IPS-NIHi7 (cell line): ENCODE measurements around the gene DCDC2C.

Experiments used
- DNase-seq: peaks from one replicate; pipeline ENCODE4 v3.0.0; 2012; ENCODE audit warnings: mixed read lengths; ENCODE audit errors: extremely low spot score

DCDC2C gene

GRCh38 chr2:3672861-3673678, 30.3 kb upstream of the DCDC2C start:
- DNase-seq, result no peak

DNA sequence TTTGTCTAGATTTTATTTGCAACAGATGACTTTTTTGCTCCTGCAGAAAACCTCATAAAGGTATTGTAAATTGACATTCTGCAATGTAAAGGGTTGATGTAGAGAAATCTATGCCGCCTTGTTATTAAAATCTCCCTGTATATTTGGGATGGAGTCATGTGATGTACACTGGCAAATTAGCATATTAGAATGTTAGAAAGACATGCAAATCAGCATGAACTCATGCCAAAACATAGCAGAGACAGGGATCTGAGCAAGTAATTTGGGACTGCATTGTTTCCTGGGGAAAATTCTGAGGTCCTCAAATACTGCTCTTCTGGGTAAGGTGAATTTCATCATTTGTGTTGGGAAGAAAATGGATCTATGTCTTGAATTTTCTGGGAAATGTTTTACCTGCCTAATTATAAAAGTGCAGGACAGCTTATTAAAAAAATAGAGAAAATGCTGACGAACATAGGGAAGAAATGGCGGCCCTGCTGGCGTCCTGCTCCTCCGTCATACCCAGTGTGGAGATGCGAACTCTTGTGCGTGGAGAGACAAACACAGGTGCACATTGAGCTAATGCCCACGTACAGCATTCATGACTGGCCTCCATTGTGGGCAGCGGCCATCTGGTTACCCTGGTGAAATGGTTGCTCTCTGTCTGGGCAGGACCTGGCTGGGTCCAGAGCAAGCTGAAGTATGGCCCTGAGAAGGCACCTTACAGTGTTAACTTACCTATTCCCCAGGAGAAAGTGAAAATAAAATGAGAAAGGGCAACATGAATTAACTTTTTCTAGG, 29.1 kb upstream of the DCDC2C start:
- no peak for DNase-seq

DNA sequence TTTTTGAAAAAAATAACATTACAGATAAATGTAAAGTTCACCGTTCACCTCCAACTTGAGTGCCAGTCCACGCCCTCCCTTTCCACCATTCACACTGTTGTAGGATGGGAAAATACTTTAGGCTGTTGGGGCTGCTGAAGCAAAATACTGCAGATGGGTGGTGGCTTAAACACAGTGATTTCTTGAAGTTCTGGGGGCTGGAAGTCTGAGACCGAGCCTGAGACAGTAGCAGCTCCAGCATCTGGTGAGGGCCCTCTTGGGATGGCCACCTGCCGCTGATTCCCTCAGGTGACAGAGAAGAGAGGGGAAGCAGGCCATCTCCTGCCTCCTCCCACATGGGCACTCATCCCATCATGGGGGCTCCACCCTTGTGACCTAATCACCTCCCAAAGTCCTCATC, 27.7 kb upstream of the DCDC2C start:
- no peak for DNase-seq

GRCh38 chr2:3677436-3677835, 25.9 kb upstream of the DCDC2C start:
- no peak for DNase-seq

DNA sequence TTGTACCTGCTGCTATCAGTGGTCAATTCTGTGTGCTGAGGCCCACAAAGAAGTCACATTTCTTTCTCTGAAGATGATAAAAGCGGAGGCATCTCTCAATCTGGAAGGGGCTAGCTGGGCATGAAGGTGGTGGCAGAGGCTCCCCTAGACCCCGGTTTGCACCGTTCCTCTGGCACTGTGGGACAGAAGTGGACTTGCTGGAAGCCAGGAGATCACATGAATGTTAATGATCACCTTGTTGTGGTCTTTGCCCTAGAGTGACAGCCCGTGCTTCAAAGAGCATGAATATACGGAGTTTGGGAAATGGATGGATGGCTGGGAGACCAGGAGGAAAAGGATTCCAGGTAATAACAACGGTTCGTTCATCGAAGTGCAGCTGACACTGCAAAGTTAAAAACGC, 25.2 kb upstream of the DCDC2C start:
- no peak for DNase-seq

GRCh38 chr2:3679180-3679579, 24.2 kb upstream of the DCDC2C start:
- no peak for DNase-seq

DNA sequence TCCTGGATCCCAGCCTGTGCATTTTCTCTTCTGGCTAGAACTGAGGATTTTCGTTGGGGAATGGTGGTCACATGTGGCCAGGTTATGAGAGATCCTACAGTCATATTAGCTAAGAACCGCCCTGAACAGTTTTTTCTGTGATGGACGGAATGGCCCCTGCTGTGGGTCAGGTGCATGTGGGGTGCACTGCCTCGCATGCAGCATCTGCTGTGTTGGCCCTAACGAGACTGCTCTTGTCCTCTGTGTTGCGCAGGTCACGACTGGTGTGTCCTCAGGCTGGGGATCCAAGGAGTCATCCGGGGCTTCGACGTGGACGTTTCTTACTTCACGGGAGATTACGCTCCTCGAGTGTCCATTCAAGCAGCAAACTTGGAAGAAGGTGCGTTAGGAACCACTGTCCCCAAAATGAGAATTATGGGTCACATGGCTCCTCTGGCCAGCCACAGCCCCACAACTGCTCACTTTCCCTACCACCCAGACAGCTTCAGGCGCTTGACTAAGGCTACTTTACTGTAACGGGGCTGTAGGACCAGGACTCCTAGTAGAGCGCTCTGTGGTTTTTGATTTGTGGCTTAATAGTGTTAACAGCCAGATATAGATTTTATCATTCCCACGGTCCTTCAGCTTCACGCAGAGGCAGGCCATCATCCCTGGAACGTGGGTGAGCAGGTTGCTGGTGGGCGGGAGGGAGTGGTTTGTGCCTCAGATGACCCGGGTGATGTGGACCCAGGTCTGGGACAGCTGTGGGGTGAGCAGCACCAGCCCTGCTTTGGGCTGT, 23.6 kb upstream of the DCDC2C start:
- no peak for DNase-seq

DNA sequence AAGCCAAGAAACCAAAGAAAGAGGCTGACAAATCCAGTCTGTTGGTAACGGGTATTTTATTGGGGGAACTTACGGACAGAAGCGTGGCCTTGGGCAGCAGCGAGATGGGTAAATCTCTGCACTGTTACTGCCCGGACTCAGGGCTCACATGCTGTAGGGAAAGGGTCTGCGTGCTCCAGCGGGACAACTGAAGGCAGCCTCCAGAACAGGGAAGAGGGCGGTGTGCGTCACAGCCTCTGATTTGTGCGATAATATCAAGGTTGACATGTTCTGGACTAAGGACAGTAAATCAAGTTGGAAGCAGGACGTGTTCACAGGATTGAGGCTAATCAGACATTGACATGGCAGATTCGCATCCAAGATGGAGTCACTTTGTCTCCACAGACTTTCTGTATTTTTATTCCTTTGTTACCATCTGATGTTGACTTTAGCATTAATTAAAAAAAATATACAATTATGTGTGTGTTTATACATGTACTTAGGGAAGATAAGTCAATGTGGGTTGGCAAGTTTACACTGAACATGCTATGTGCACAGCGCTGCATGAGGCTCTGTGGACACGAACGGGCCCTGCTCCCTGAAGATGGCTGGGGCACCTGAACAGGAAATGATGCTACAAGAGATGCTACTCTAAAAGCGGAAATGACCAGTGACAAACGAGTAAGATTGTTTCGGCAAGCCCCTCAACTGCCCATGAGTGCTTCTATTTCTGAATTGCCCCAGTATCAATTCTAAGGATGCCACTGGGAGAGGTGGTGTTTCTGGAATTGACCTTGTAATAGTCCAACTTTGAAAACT, 22.6 kb upstream of the DCDC2C start:
- DNase-seq, result no peak

- no peak for DNase-seq
Observed at GRCh38 chr2:3681625-3682024, 21.8 kb upstream of the DCDC2C start.

DNA sequence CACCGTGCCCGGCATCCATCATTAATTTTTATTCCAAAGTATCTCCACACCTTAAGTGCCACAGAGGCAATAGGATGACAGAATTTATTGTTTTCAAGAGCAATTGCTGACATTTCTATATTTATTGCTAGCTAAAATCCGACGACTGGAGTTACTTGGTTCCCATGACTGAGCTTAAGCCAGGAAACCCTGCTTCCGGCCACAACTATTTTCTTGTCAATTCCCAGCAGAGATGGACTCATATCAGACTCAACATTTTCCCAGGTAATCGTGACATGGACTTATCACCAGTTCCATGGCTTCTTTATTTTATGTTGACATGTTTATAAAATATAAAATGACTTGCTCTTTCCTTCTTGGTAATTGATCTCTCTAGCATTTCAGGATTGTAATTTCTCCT, 20.6 kb upstream of the DCDC2C start:
- DNase-seq, result no peak

DNA sequence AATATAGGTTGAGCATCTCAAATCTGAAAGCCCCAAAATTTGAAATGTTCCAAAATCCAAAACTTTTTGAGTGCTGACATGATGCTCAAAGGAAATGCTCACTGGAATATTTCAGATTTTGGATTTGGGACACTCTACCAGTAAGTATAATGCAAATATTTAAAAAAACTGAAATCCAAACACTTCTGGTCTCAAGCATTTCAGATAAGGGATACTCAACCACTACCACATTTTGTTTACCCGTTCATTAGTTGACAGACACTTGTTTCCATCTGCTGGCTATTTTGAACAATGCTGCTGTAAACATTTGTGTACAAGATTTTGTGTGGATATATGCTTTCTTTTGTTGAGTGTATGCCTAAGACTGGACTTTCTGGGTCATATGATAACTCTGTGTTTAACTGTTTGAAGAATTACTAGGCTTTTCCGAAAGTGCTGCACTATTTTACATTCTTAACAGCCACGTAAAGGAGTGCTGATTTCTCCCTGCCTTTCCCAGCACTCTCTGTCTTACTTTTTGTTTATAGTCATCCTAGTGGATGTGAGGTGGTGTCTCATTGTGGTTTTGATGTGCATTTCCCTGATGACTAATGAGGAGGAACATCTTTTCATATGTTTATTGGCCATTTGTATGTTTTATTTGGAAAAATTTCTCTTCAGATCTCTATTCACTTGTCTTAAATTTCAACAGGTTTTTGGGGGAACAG, 19.5 kb upstream of the DCDC2C start:
- DNase-seq, result no peak

DNA sequence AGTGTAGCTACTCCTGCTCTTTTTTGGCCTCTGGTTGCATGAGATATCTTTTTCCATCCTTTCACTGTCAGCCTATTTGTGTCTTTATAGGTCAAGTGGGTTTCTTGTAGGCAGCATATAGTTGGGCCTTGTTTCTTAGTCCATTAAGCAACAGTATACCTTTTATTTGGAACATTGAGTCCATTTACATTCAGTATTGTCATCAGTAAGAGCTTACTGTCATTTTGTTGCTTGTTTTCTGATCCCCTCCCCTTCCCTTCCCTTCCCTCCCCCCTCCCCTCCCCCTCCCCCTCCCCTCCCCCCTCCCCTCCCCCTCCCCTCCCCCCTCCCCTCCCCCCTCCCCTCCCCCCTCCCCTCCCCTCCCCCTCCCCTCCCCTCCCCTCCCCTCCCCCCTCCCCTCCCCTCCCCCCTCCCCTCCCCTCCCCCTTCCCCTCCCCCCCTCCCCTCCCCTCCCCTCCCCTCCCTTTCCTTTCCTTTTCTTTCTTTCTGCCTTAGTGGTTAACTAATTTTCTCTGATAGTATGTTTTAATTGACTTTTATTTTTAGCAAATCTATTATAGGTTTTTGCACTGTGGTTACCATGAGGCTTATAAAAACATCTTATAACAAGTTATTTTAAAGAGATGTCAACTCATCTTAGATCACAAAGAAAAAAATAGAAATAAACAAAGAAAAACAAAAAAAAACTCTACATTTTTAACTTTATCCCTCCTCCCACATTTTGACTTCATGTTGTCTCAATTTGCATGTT, 13.2 kb upstream of the DCDC2C start:
- no peak for DNase-seq

- peak; percentile 26 for DNase-seq
Observed at GRCh38 chr2:3692375-3692774, 11.0 kb upstream of the DCDC2C start.

DNA sequence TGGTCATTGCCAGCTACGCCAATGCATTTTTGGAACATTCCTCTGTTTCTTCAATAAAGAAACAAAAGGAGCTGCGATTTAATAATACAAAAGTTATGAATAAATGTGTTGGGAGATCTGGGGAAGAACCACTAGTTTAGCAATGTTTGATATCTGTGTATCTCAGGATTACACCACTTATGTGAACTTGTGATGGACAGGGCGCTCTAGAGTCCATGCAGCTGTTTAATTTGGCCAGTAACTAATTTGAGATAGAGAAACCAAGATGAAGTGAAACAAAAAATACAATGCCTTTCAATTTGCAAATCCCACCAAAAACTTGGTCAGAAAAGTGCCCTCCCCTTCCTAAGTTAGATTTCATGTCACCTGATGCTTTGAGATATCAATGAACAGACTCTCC, 6.8 kb upstream of the DCDC2C start:
- DNase-seq, result no peak

- no peak for DNase-seq
Observed at GRCh38 chr2:3701071-3701470, 2.3 kb upstream of the DCDC2C start.

DNA sequence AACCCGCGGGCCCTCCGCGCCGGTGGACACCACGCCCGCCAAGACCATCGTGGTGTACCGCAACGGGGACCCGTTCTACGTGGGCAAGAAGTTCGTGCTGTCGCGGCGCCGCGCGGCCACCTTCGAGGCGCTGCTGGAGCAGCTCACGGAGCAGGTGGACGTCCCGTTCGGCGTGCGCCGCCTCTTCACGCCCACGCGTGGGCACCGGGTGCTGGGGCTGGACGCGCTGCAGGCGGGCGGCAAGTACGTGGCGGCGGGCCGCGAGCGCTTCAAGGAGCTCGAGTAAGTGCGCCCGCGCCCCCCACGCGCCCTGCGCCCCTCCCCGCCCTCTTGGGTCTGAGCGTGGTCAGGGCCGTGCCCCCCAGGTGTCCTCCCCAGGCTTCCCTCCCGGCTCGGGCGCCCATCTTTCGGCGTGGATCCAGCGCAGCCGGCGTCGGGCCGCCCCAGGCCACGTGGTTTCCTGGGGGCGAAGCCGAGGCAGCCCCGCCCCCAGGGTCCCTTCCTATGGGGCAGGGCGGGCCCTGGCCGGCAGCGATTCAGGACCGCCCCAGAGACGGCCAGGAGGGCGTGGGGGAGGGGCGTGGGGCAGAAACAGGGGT, 481 bp downstream of the DCDC2C start:
- DNase-seq, result no peak

DNA sequence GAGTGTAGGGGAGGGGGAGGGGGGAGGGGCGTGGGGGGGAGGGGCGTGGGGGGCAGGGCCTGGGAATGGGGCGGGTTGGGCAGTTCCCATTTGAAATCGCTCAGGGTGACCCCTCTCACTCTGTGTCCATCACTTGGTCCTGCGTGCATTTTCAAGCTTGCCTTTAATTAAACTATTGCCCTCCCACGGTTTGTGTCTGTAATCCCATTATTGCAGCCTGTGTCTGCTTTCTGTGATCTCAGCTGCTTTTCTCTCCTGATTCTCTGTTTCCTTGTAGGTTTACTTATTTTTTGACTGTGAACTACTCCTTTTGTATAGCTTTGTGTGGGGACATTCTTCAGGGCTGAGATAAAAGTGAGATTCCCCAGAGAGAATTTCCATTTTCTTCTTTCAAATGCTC, 1.3 kb downstream of the DCDC2C start:
- no peak for DNase-seq

GRCh38 chr2:3705782-3706181, 2.4 kb downstream of the DCDC2C start:
- no peak for DNase-seq

- no peak for DNase-seq
Observed at GRCh38 chr2:3706892-3707291, 3.5 kb downstream of the DCDC2C start.

GRCh38 chr2:3708576-3708975, 5.2 kb downstream of the DCDC2C start:
- DNase-seq, result no peak
